Peyer's patch (tissue), 4 donors: Measurements from ENCODE around the gene ATP2B1. TPM values are rescaled to one million over a fixed set of nuclear protein-coding genes. Genes with fewer than 3 reads are reported as not detected.
"Not testable (repeated sequence)": the region's sequence is repeated elsewhere in the genome, so short reads cannot be mapped to it uniquely, and the experiment has no call there.

ENCODE experiments used
- DNase-seq, 3 donors: peaks; one replicate each; pipeline ENCODE4 v3.0.0-alpha.2; 2017 to 2019
- H3K27ac ChIP-seq, 4 donors: fragments of 200-600 bp; sonication (generic); one replicate each; pipeline ENCODE4 v1.5.1; 2016 to 2019
- H3K27me3 ChIP-seq, 2 donors: fragments of 200-600 bp; sonication (generic); one replicate each; pipeline ENCODE4 v1.5.1; 2019
- H3K36me3 ChIP-seq, 3 donors: fragments of 200-600 bp; sonication (generic); one replicate each; pipeline ENCODE4 v1.5.1; 2016 to 2019
- H3K4me1 ChIP-seq, 4 donors: fragments of 200-600 bp; sonication (generic); one replicate each; pipeline ENCODE4 v1.5.1; 2016 to 2019
- H3K4me3 ChIP-seq, 4 donors: fragments of 200-600 bp; sonication (generic); 1 replicate in 3 of 4; 2 replicates in 1 of 4; pipeline ENCODE4 v1.5.1; 2016 to 2019; ENCODE audit warnings: mild to moderate bottlenecking in 1 of 4
- H3K9me3 ChIP-seq, 4 donors: fragments of 200-600 bp; sonication (generic); one replicate each; pipeline ENCODE4 v1.5.1; 2016 to 2019; ENCODE audit warnings: mild to moderate bottlenecking in 1 of 4
- POLR2A ChIP-seq, 2 donors: fragments of 450-650 bp; IDR thresholded peaks; one replicate each; pipeline ENCODE4 v1.5.1; 2017; ENCODE audit warnings: antibody characterized with exemption in 2 of 2, mild to moderate bottlenecking in 2 of 2, moderate library complexity in 2 of 2
- total RNA-seq, 4 donors: library from RNA; depleted of rRNA; stranded (reverse); fragments of >200 nt; gene quantifications; one replicate each; pipeline ENCODE4 v1.1.0, GENCODE V29; 2016
- TF ChIP-seq, protein P1 (sequence below), 6 experiments: fragments of 450-650 bp in 4 of 6; fragments of 200-600 bp in 2 of 6; sonication (generic) in 1 of 6; IDR thresholded peaks; one replicate each; pipeline ENCODE4 v1.5.1; 2017 to 2019; ENCODE audit warnings: antibody characterized with exemption in 6 of 6, mild to moderate bottlenecking in 3 of 6, moderate library complexity in 1 of 6

Gene ATP2B1
- total RNA-seq, 4 donors from 2014 or later: 79.2 to 117 (median 85.7) TPM

DNA sequence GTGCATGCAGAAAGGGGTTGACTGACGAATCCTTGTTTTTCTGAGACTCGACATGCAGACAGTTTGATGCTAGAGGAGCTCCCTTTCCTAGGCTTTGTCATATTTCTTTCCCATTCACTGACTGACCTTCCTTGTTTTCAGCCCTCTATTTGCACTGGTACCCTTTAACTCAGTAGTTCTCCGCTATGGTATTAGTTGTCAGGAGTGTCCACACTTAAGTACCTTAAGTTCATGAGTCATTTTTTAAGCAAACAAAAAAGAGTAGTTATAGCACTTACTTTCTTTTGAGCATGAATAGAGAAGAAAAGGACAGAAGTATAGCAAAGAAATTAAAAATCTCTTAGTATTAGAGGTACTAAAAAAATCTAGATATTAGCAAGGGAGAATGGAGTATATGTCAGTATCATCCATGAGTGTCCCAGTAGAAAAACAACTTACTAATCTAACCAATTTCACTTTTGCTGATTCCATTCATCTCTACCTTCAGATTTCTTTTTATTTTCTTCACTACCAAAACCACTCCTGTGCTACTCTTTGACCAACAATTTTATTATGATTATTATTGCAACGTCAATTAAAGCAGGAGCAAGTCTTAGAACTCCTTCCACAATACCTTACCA lies 8.3 kb downstream of the ATP2B1 start:
- Histone ChIP-seq H3K4me1 (peaks cover 0 to 6% (median 0%) of the 10 kb centered on the region in 4 donors), H3K9me3 (no peaks in the 10 kb centered on the region), H3K4me3 (no peak overlapping the region), H3K36me3 (no peaks in the 10 kb centered on the region), H3K27me3 (no peaks in the 10 kb centered on the region), H3K27ac (no peak overlapping the region)
- no peak for DNase-seq
- no peak for TF ChIP-seq POLR2A (IDR thresholded peaks at IDR 0.05)
- TF ChIP-seq, protein P1, sequence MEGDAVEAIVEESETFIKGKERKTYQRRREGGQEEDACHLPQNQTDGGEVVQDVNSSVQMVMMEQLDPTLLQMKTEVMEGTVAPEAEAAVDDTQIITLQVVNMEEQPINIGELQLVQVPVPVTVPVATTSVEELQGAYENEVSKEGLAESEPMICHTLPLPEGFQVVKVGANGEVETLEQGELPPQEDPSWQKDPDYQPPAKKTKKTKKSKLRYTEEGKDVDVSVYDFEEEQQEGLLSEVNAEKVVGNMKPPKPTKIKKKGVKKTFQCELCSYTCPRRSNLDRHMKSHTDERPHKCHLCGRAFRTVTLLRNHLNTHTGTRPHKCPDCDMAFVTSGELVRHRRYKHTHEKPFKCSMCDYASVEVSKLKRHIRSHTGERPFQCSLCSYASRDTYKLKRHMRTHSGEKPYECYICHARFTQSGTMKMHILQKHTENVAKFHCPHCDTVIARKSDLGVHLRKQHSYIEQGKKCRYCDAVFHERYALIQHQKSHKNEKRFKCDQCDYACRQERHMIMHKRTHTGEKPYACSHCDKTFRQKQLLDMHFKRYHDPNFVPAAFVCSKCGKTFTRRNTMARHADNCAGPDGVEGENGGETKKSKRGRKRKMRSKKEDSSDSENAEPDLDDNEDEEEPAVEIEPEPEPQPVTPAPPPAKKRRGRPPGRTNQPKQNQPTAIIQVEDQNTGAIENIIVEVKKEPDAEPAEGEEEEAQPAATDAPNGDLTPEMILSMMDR (IDR thresholded peaks at IDR 0.05): no peak

DNA sequence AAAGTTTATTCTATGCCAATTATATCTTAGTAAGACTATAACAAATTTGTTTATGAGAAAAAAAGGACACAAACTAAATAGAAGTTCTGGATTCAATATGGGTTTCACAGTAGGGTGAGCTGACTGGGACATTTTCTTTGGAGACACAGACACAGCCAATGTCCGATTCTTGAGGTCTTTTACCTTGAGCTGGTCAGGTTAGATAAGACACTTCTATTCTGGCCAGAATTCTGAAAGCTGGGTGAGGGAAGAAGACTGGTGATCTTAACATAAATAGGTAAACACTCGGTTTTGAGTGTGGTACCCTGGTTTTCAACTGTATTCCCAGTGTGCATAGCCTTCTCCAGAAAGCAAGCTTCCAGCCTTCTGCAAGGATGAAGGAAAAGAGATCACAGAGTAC lies 10.0 kb downstream of the ATP2B1 start:
- Histone ChIP-seq H3K4me1 (peaks cover 0 to 8% (median 0%) of the 10 kb centered on the region in 4 donors), H3K9me3 (no peaks in the 10 kb centered on the region), H3K27ac (no peak overlapping the region), H3K36me3 (no peaks in the 10 kb centered on the region), H3K27me3 (no peaks in the 10 kb centered on the region), H3K4me3 (no peak overlapping the region)
- DNase-seq: no peak
- TF ChIP-seq, protein P1 (IDR thresholded peaks at IDR 0.05): no peak
- TF ChIP-seq POLR2A (IDR thresholded peaks at IDR 0.05): no peak

DNA sequence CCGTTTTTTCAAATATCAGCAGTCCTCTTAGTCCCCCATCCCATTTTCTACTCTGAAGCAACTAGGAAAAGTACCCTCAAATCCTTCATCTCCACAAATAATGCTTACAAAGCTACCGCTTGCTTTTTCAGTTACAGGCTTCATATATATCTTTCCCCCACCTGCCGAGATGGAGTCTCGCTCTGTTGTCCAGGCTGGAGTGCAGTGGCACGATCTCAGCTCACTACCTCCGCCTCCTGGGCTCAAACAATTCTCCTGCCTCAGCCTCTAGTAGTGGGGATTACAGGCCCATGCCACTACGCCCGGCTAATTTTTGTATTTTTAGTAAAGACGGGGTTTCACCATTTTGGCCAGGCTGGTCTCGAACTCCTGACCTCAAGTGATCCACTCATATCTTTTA lies 10.9 kb downstream of the ATP2B1 start:
- H3K27me3 ChIP-seq, DNase-seq, H3K4me3 ChIP-seq, H3K36me3 ChIP-seq, H3K27ac ChIP-seq, H3K9me3 ChIP-seq: not testable (repeated sequence)
- peaks cover 0 to 16% (median 0%) of the 10 kb centered on the region in 4 donors for H3K4me1 ChIP-seq

DNA sequence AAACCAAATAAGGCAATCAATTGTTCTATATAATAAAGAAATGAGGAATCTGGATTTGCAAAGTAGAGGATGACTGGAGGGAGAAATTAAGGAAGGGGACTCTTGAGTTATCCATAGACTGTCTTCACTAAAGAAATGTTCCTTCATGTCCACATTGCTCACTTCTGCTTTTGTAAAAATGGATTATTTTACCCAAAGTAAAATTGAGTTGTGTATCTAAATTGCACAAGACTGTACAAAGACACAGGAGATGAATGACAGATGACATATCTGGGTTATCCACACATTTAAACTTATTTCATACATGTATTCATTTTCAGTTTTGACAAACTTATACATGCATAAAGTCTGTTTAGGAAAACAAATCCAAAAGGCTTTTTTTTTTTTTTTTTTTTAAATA lies 11.3 kb downstream of the ATP2B1 start:
- Histone ChIP-seq H3K4me1 (peaks cover 0 to 17% (median 0%) of the 10 kb centered on the region in 4 donors), H3K27ac (no peak overlapping the region), H3K36me3 (no peaks in the 10 kb centered on the region), H3K27me3 (no peaks in the 10 kb centered on the region), H3K4me3 (no peak overlapping the region), H3K9me3 (no peaks in the 10 kb centered on the region)
- DNase-seq: no peak
- no peak for TF ChIP-seq POLR2A (IDR thresholded peaks at IDR 0.05)

DNA sequence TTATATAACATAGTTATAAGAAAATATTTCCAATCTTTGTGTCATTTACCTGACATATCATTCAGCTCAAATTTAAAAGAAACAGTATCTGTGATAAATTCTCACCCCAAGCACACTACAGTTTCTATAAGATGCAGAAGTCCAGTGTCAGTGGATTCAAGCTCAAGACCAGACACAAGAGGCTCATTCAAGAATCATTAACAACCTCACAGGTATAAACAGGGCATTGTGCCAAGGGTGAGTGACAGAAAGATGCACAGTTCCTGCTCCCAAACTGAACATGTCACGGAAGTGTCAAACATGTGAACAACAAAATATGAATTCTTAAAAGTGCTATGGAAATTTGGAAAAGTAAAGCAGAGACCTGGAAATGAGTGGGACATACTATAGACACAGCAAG lies 12.8 kb downstream of the ATP2B1 start:
- Histone ChIP-seq H3K27ac (no peak overlapping the region), H3K36me3 (no peaks in the 10 kb centered on the region), H3K9me3 (no peaks in the 10 kb centered on the region), H3K4me3 (no peak overlapping the region), H3K27me3 (no peaks in the 10 kb centered on the region), H3K4me1 (peaks cover 0 to 17% (median 0%) of the 10 kb centered on the region in 4 donors)
- no peak for DNase-seq
- TF ChIP-seq, protein P1 (IDR thresholded peaks at IDR 0.05): no peak
- no peak for TF ChIP-seq POLR2A (IDR thresholded peaks at IDR 0.05)

DNA sequence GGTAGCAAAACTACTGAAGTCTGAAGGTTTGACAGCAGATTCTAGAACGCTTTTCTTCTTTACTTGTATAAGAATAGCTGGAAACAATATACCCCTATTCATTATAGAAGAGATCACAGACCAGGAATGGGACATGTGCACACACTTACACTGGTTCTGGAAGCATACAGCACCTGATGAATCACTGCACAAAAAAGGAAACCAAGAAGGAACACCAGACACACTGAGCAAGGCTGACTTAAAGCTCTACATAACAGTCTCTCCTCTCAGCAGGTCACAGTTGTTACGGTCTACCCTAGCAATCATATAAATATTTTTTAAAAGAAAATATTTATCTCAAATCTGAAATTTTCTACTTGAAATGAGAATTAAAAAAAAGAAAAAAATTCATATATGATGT lies 13.5 kb downstream of the ATP2B1 start:
- peaks cover 0 to 17% (median 0%) of the 10 kb centered on the region in 4 donors for H3K4me1 ChIP-seq
- no peak overlapping the region for H3K4me3 ChIP-seq
- H3K9me3 ChIP-seq: no peaks in the 10 kb centered on the region
- H3K27me3 ChIP-seq: no peaks in the 10 kb centered on the region
- no peak overlapping the region for H3K27ac ChIP-seq
- TF ChIP-seq POLR2A (IDR thresholded peaks at IDR 0.05): no peak
- TF ChIP-seq, protein P1 (IDR thresholded peaks at IDR 0.05): no peak
- H3K36me3 ChIP-seq: no peaks in the 10 kb centered on the region
- DNase-seq: no peak

DNA sequence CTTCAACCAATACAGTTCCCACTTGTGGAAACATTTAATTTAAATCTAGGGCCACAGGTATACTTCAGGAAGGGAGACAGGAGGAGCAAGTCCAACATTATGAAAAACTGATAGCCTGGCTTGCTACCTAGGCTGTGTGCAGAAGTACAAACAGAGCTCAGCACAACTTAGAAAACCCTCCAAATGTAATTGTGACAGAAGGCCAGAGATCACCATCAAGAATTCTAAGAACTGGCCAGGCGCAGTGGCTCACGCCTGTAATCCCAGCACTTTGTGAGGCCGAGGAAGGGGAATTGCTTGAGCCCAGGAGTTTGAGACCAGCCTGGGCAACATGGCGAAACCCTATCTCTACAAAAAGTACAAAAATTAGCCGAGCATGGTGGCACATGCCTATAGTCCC lies 14.1 kb downstream of the ATP2B1 start:
- Histone ChIP-seq H3K27me3 (no peaks in the 10 kb centered on the region), H3K4me1 (peaks cover 0 to 17% (median 0%) of the 10 kb centered on the region in 4 donors), H3K27ac (no peak overlapping the region), H3K9me3 (no peaks in the 10 kb centered on the region), H3K4me3 (no peak overlapping the region), H3K36me3 (no peaks in the 10 kb centered on the region)
- TF ChIP-seq, protein P1 (IDR thresholded peaks at IDR 0.05): no peak
- TF ChIP-seq POLR2A (IDR thresholded peaks at IDR 0.05): no peak
- no peak for DNase-seq
